Panc1 (cell line): Measurements from ENCODE around the gene TMEM170B. TPM values are rescaled to one million over a fixed set of nuclear protein-coding genes. Genes with fewer than 3 reads are reported as not detected.

ENCODE experiments used
- ATAC-seq: fragments of 200-7000 bp; cut with Tn5 transposase; 2 replicates; pipeline ENCODE4 v1.9.1; 2020; ENCODE audit warnings: mild to moderate bottlenecking, moderate library complexity
- BruUV-seq: library from RNA; stranded (reverse); fragments of 400-500 nt; replicated peaks from 2 replicates; lab custom pipeline; 2021; lab: Mats Ljungman, UMichigan
- CTCF ChIA-PET: fragments of 300-600 bp; sonication (Branson Sonifier 250); formaldehyde crosslinking; loops from one replicate; lab custom pipeline; 2022; ENCODE audit warnings: antibody characterized with exemption; lab: Charles Lee
- POLR2A ChIA-PET: fragments of 300-600 bp; sonication (Branson Sonifier 250); formaldehyde crosslinking; loops from one replicate; lab custom pipeline; 2022; ENCODE audit warnings: antibody characterized with exemption; lab: Charles Lee
- DNase-seq: peaks from one replicate; pipeline ENCODE4 v3.0.0-alpha.2; 2010; ENCODE audit warnings: low read depth, low spot score
- H3K27ac ChIP-seq: 2 replicates; pipeline ENCODE4 v1.5.1; 2011; ENCODE audit warnings: mild to moderate bottlenecking, low read length, inconsistent platforms
- H3K27me3 ChIP-seq: fragments of 200-500 bp; sonication (Bioruptor generic); 2 replicates; pipeline ENCODE4 v1.6.0; 2014; ENCODE audit warnings: low read length, inconsistent platforms; ENCODE audit not compliant: control insufficient read depth, insufficient read depth
- H3K36me3 ChIP-seq: fragments of 200-500 bp; sonication (Bioruptor generic); 2 replicates; pipeline ENCODE4 v1.5.1; 2014; ENCODE audit warnings: inconsistent platforms, mild to moderate bottlenecking, low read length, moderate library complexity; ENCODE audit not compliant: control insufficient read depth, insufficient read depth
- H3K4me1 ChIP-seq: 2 replicates; pipeline ENCODE4 v1.5.1; 2011; ENCODE audit warnings: inconsistent platforms, mild to moderate bottlenecking, low read length, moderate library complexity; ENCODE audit not compliant: control insufficient read depth, insufficient read depth
- H3K4me3 ChIP-seq, 2 experiments: 2 replicates each; pipeline ENCODE4 v1.5.1; 2011 to 2012; ENCODE audit warnings: low read depth in 2 of 2, low read length in 2 of 2, mild to moderate bottlenecking in 2 of 2, inconsistent platforms in 1 of 2, moderate library complexity in 1 of 2
- H3K9me3 ChIP-seq: fragments of 200-500 bp; sonication (Bioruptor generic); 2 replicates; pipeline ENCODE4 v1.5.1; 2014; ENCODE audit warnings: low read depth, mild to moderate bottlenecking, inconsistent platforms, low read length, moderate library complexity; ENCODE audit not compliant: control insufficient read depth, insufficient read depth
- CTCF ChIP-seq: fragments of 450-650 bp; IDR thresholded peaks from 2 replicates; pipeline ENCODE4 v1.5.1; 2017; ENCODE audit warnings: mild to moderate bottlenecking
- POLR2AphosphoS5 ChIP-seq: IDR thresholded peaks from 2 replicates; pipeline ENCODE4 v1.6.1; 2012; ENCODE audit warnings: mild to moderate bottlenecking, low read depth, low read length, moderate library complexity
- REST ChIP-seq, 2 experiments: IDR thresholded peaks; 2 replicates each; pipeline ENCODE4 v1.6.1; 2011 to 2012; ENCODE audit warnings: low read depth in 2 of 2, control low read depth in 1 of 2, low read length in 1 of 2, mild to moderate bottlenecking in 1 of 2, moderate library complexity in 1 of 2; ENCODE audit not compliant: insufficient read depth in 1 of 2
- SIN3A ChIP-seq: IDR thresholded peaks from 2 replicates; pipeline ENCODE4 v1.6.1; 2012; ENCODE audit warnings: low read depth, mild to moderate bottlenecking, low read length, moderate library complexity, borderline replicate concordance; ENCODE audit not compliant: insufficient read depth
- TCF7L2 ChIP-seq: IDR thresholded peaks from 2 replicates; pipeline ENCODE4 v1.6.1; 2011; ENCODE audit warnings: mild to moderate bottlenecking, low read depth, low read length, inconsistent platforms
- in situ Hi-C: cut with HindIII; loops from 2 replicates; pipeline ENCODE4 v1.10.0; 2016; ENCODE audit warnings: low sequenced_read_pairs, low pct_unique_long_range_greater_than_20kb
- intact Hi-C: fragments of 100-400 bp; cut with micrococcal nuclease; formaldehyde crosslinking; loops from one replicate; pipeline ENCODE4 v1.10.0; 2022; ENCODE audit not compliant: unreplicated experiment
- total RNA-seq: library from RNA; stranded (reverse); gene quantifications from one replicate; pipeline ENCODE4 v1.2.1, GENCODE V29; 2021; ENCODE audit not compliant: unreplicated experiment

Gene TMEM170B
- total RNA-seq, 1 experiment from 2014 or later = 1.3 TPM

- in situ Hi-C loops = no loop called here
- DNase-seq = no peak
- CTCF ChIA-PET = no interaction called here
These were observed 26.2 kb downstream of the TMEM170B start for GRCh38 chr6:11563793-11564192.

GRCh38 chr6:11566609-11567008, 29.1 kb downstream of the TMEM170B start:
- DNase-seq = no peak
- ChIA-PET POLR2A (no interaction called here), CTCF (no interaction called here)
- H3K27me3 ChIP-seq = peaks cover 5% of the 10 kb centered on the region; the same call in 1 of the 2 replicates
- H3K9me3 ChIP-seq = no peaks in the 10 kb centered on the region
- no peaks in the 10 kb centered on the region for H3K4me1 ChIP-seq
- no peaks in the 10 kb centered on the region for H3K36me3 ChIP-seq
- in situ Hi-C loops = no loop called here
- ATAC-seq = no peak
- intact Hi-C loops = no loop called here
- no peak overlapping the region for H3K4me3 ChIP-seq
- TF ChIP-seq REST (IDR thresholded peaks at IDR 0.05; ENCODE audit: insufficient read depth in 1 of 2, low read depth in 2 of 2, low read length in 1 of 2) = no peak
- no peak for TF ChIP-seq SIN3A
- no peak for TF ChIP-seq TCF7L2
- no peak for TF ChIP-seq CTCF
- no peak for TF ChIP-seq POLR2AphosphoS5
- BruUV-seq = no TSS peak
- H3K27ac ChIP-seq = no peak overlapping the region

More at GRCh38 chr6:11563793-11564192, 26.2 kb downstream of the TMEM170B start:
- Histone ChIP-seq H3K36me3 (no peaks in the 10 kb centered on the region), H3K27ac (no peak overlapping the region), H3K27me3 (peaks cover 4% of the 10 kb centered on the region; the same call in 1 of the 2 replicates), H3K9me3 (no peaks in the 10 kb centered on the region), H3K4me3 (no peak overlapping the region), H3K4me1 (no peaks in the 10 kb centered on the region)
- TF ChIP-seq SIN3A = no peak
- TF ChIP-seq REST (IDR thresholded peaks at IDR 0.05; ENCODE audit: insufficient read depth in 1 of 2, low read depth in 2 of 2, low read length in 1 of 2) = no peak
- TF ChIP-seq TCF7L2 = no peak
- TF ChIP-seq CTCF = no peak
- no peak for TF ChIP-seq POLR2AphosphoS5
- POLR2A ChIA-PET = no interaction called here
- no peak for ATAC-seq
- intact Hi-C loops = no loop called here
- BruUV-seq = no TSS peak
